Loucy (cell line): ENCODE data around the gene TRUB1.

ENCODE experiments used
- H2AFZ ChIP-seq: fragments of 200-600 bp; sonication (generic); 2 replicates; pipeline ENCODE4 v1.6.0; 2016; ENCODE audit warnings: antibody characterized with exemption, mild to moderate bottlenecking, low read length, moderate library complexity
- H3F3A ChIP-seq: fragments of 200-600 bp; 2 replicates; pipeline ENCODE4 v1.6.0; 2016; ENCODE audit warnings: antibody characterized with exemption, low read depth, mild to moderate bottlenecking
- H3K27me3 ChIP-seq: fragments of 200-600 bp; sonication (generic); 2 replicates; pipeline ENCODE4 v1.6.1; 2014; ENCODE audit warnings: low read length, mild to moderate bottlenecking; ENCODE audit not compliant: insufficient read depth, poor library complexity, severe bottlenecking
- H3K36me3 ChIP-seq: fragments of 200-600 bp; sonication (generic); 2 replicates; pipeline ENCODE4 v1.6.1; 2016; ENCODE audit warnings: low read length; ENCODE audit not compliant: insufficient read depth
- H3K4me1 ChIP-seq: fragments of 200-600 bp; sonication (generic); 2 replicates; pipeline ENCODE4 v1.5.1; 2014; ENCODE audit warnings: low read length, mild to moderate bottlenecking; ENCODE audit not compliant: insufficient read depth, poor library complexity, severe bottlenecking
- H3K4me2 ChIP-seq: fragments of 200-600 bp; sonication (generic); 2 replicates; pipeline ENCODE4 v1.6.0; 2014; ENCODE audit warnings: antibody characterized with exemption, low read length, low read depth, mild to moderate bottlenecking; ENCODE audit not compliant: poor library complexity, severe bottlenecking
- H3K4me3 ChIP-seq: fragments of 200-600 bp; sonication (generic); 2 replicates; pipeline ENCODE4 v1.5.1; 2014; ENCODE audit warnings: low read length, mild to moderate bottlenecking, mixed read lengths; ENCODE audit not compliant: poor library complexity, severe bottlenecking
- H3K79me2 ChIP-seq: fragments of 200-600 bp; sonication (generic); 2 replicates; pipeline ENCODE4 v1.6.1; 2014; ENCODE audit warnings: low read length; ENCODE audit not compliant: insufficient read depth
- H3K9ac ChIP-seq: fragments of 200-600 bp; sonication (generic); 2 replicates; pipeline ENCODE4 v1.6.0; 2014; ENCODE audit warnings: mild to moderate bottlenecking, low read depth, low read length, moderate library complexity; ENCODE audit not compliant: poor library complexity, severe bottlenecking
- H3K9me2 ChIP-seq: fragments of 200-600 bp; sonication (generic); replicated peaks from 2 replicates; pipeline ENCODE4 v1.6.1; 2016; ENCODE audit warnings: low read depth, low read length, mixed read lengths
- H3K9me3 ChIP-seq: fragments of 200-600 bp; sonication (generic); 2 replicates; pipeline ENCODE4 v1.6.1; 2014; ENCODE audit warnings: mild to moderate bottlenecking, antibody characterized with exemption, low read length, low read depth; ENCODE audit not compliant: insufficient read depth
- H4K20me1 ChIP-seq: fragments of 200-600 bp; sonication (generic); 2 replicates; pipeline ENCODE4 v1.6.0; 2014; ENCODE audit warnings: antibody characterized with exemption, low read length, mild to moderate bottlenecking; ENCODE audit not compliant: insufficient read depth, poor library complexity, severe bottlenecking
- EZH2phosphoT487 ChIP-seq: fragments of 200-600 bp; IDR thresholded peaks from 2 replicates; pipeline ENCODE4 v1.6.1; 2018; ENCODE audit warnings: antibody characterized with exemption, mild to moderate bottlenecking, moderate library complexity, borderline replicate concordance
- TF ChIP-seq, protein P1 (sequence below): fragments of 200-600 bp; sonication (generic); conservative IDR thresholded peaks from 2 replicates; pipeline ENCODE4 v1.5.1; 2014; ENCODE audit warnings: mild to moderate bottlenecking, antibody characterized with exemption, low read length

The TRUB1 gene

DNA sequence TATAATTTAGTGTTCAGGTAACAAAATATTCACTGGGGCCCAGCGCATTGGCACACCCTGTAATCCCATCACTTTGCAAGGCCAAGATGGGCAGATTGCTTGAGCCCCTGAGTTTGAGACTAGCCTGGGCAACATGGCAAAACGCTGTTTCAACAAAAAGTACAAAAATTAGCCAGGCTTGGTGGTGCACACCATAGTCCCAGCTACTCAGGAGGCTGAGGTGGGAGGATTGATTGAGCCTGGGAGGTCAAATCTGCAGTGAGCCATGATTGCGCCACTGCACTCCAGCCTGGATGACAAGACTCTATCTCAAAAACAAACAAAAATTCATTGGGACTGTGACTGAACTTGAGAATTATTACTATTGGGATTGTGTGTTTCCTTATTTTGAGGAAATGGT lies 40.4 kb upstream of the TRUB1 start:
- Histone ChIP-seq H3K9me3 (no peaks in the 10 kb centered on the region), H3K4me1 (peaks cover 6% of the 10 kb centered on the region), H3K9ac (no peak overlapping the region), H3K79me2 (no peaks in the 10 kb centered on the region), H4K20me1 (no peaks in the 10 kb centered on the region), H3F3A (no peaks in the 10 kb centered on the region), H3K27me3 (no peaks in the 10 kb centered on the region), H3K36me3 (no peaks in the 10 kb centered on the region), H3K4me3 (no peak overlapping the region), H3K4me2 (no peak overlapping the region), H3K9me2 (no peaks in the 10 kb centered on the region), H2AFZ (no peak overlapping the region)
- TF ChIP-seq, protein P1, sequence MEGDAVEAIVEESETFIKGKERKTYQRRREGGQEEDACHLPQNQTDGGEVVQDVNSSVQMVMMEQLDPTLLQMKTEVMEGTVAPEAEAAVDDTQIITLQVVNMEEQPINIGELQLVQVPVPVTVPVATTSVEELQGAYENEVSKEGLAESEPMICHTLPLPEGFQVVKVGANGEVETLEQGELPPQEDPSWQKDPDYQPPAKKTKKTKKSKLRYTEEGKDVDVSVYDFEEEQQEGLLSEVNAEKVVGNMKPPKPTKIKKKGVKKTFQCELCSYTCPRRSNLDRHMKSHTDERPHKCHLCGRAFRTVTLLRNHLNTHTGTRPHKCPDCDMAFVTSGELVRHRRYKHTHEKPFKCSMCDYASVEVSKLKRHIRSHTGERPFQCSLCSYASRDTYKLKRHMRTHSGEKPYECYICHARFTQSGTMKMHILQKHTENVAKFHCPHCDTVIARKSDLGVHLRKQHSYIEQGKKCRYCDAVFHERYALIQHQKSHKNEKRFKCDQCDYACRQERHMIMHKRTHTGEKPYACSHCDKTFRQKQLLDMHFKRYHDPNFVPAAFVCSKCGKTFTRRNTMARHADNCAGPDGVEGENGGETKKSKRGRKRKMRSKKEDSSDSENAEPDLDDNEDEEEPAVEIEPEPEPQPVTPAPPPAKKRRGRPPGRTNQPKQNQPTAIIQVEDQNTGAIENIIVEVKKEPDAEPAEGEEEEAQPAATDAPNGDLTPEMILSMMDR, result no peak
- TF ChIP-seq EZH2phosphoT487, result no peak

DNA sequence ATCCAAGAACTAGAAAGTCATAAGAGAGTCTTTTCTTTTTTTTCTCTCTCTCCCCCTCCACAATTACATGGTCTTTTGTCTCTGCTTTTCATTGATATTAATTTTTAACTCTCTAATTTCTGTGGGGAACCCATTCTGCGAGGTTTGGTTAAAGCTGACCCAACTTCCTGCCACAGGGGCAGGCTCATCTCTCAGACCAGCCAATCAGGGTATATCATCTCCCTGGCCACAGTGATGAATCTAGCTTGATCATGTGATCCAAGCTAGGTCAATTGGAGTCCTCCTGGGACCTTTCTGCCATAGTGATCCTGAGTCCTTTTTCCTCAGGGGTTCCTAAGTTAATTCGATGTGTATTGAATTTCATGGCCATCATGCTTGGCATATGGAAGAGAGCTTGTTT lies 38.0 kb upstream of the TRUB1 start:
- Histone ChIP-seq H3F3A (no peaks in the 10 kb centered on the region), H2AFZ (peak overlapping the region; percentile 29; the same call in 1 of the 2 replicates), H3K4me1 (peaks cover 6% of the 10 kb centered on the region), H3K9me3 (no peaks in the 10 kb centered on the region), H3K4me3 (no peak overlapping the region), H3K9me2 (no peaks in the 10 kb centered on the region), H3K9ac (no peak overlapping the region), H3K4me2 (no peak overlapping the region), H3K79me2 (no peaks in the 10 kb centered on the region), H3K27me3 (no peaks in the 10 kb centered on the region), H4K20me1 (no peaks in the 10 kb centered on the region), H3K36me3 (no peaks in the 10 kb centered on the region)
- TF ChIP-seq, protein P1, result no peak
- no peak for TF ChIP-seq EZH2phosphoT487

DNA sequence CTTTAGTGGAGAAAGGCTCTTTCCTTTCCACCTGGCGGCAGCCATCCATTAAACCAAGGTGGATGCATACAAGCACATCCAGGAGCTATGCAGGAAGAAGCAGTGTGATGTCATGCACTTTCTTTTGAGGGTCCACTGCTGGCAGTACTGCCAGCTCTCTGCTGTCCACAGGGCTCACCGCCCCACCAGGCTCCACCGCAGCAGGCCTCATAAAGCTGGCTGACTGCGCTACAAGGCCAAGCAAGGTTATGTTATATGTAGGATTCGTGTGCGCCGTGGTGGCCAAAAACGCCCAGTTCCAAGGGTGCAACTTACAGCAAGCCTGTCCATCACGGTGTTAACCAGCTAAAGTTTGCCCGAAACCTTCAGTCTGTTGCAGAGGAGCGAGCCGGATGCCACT lies 37.3 kb upstream of the TRUB1 start:
- H3K79me2 ChIP-seq, result no peaks in the 10 kb centered on the region
- no peaks in the 10 kb centered on the region for H3K36me3 ChIP-seq
- H3K4me3 ChIP-seq, result no peak overlapping the region
- no peaks in the 10 kb centered on the region for H3K9me3 ChIP-seq
- no peaks in the 10 kb centered on the region for H3K9me2 ChIP-seq
- no peak overlapping the region for H3K9ac ChIP-seq
- no peak for TF ChIP-seq EZH2phosphoT487
- TF ChIP-seq, protein P1, result no peak
- H3K27me3 ChIP-seq, result no peaks in the 10 kb centered on the region
- no peak overlapping the region for H3K4me2 ChIP-seq
- H3F3A ChIP-seq, result no peaks in the 10 kb centered on the region
- no peak overlapping the region for H2AFZ ChIP-seq
- H4K20me1 ChIP-seq, result no peaks in the 10 kb centered on the region
- H3K4me1 ChIP-seq, result peaks cover 6% of the 10 kb centered on the region
